MG63 (cell line): ENCODE data around the gene PDHB. TPM values are rescaled to one million over a fixed set of nuclear protein-coding genes. Genes with fewer than 3 reads are reported as not detected.
"Not testable (repeated sequence)": the region's sequence is repeated elsewhere in the genome, so short reads cannot be mapped to it uniquely, and the experiment has no call there.

ENCODE experiments used
- DNase-seq: peaks from one replicate; pipeline ENCODE4 v3.0.0-alpha.2; 2020
- H3K27me3 ChIP-seq: fragments of 250-450 bp; sonication (Bioruptor Pico); 2 replicates; pipeline ENCODE4 v1.5.1; 2020; ENCODE audit warnings: mild to moderate bottlenecking, moderate library complexity
- H3K36me3 ChIP-seq: fragments of 250-450 bp; sonication (Bioruptor Pico); 2 replicates; pipeline ENCODE4 v1.5.1; 2020; ENCODE audit warnings: mild to moderate bottlenecking, moderate library complexity
- H3K4me3 ChIP-seq: fragments of 250-450 bp; sonication (Bioruptor Pico); 2 replicates; pipeline ENCODE4 v1.5.1; 2020; ENCODE audit warnings: mild to moderate bottlenecking, moderate library complexity
- H3K9me3 ChIP-seq: fragments of 250-450 bp; sonication (Bioruptor Pico); 2 replicates; pipeline ENCODE4 v1.5.1; 2020; ENCODE audit warnings: mild to moderate bottlenecking, moderate library complexity
- total RNA-seq: library from RNA; depleted of rRNA; stranded (reverse); fragments of >200 nt; shearing (Covaris generic); gene quantifications from 2 replicates; pipeline ENCODE4 v1.2.3, GENCODE V29; 2014; ENCODE audit warnings: low replicate concordance

Gene PDHB
- total RNA-seq, 1 experiment from 2014 or later, result 106 TPM

DNA sequence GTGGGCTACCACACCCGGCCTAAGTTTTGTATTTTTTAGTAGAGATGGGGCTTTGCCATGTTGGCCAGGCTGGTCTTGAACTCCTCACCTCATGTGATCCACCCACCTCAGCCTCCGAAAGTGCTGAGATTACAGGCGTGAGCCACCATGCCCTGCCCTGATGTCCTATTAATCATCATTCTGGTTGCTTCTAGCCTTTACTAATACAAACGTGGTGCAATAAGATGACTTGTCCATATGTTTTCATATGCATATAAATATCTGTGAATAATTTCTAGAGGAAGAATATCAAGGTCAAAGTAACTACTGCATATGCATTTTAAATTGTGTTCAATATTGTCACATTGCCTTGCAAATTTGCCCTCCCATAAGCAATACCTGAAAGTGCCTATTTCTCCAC lies 25.5 kb upstream of the PDHB start:
- H3K27me3 ChIP-seq, result no peaks in the 10 kb centered on the region
- H3K9me3 ChIP-seq, result peaks cover 4% of the 10 kb centered on the region; the same call in 1 of the 2 replicates
- H3K4me3 ChIP-seq, result no peak overlapping the region
- DNase-seq, result no peak
- no peaks in the 10 kb centered on the region for H3K36me3 ChIP-seq

- Histone ChIP-seq H3K9me3 (peaks cover 4% of the 10 kb centered on the region; the same call in 1 of the 2 replicates), H3K27me3 (no peaks in the 10 kb centered on the region), H3K4me3 (no peak overlapping the region), H3K36me3 (no peaks in the 10 kb centered on the region)
- DNase-seq, result no peak
These were observed 18.5 kb upstream of the PDHB start for GRCh38 chr3:58452176-58452575.

DNA sequence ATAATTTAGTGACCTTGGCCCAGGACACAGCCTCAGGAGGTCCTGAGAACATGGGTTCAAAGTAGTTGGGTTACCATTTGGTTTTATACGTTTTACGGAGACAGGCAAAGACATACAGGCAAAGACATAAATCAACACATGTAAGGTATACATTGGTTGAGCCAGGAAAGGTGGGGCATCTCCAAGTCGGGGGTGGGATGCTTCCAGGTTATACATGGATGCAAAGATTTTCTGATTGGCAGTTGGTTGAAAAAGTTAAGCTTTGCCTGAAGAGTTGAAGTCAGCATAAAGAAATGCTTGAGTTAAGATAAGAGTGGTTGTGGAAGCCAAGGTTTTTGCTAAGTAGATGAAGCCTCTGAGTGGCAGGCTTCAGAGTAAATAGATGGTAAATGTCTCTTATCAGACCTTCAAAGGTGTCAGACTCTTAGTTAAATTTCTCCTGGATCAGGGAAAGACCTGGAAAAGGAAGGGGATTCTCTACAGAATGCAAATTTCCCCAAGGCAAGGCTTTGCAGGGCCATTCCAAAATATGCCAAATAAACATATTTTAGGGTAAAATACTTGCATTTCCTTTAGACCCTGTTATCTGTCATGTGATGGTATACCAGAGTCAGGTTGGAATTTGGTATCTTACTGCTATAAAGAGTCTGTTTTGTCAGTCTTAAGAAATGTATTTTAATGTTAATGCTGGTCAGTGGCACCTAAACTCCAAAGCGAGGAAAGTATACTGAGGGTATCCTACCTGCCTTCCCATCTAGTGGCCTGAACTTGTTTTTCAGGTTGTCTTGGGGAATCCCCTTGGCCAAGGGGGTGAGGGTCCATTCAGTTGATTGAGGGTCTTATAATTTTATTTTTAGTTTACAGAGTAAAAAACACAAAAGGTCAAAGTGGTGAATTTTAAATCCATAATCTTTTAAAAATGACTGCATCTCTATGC lies 8.2 kb upstream of the PDHB start:
- Histone ChIP-seq H3K9me3 (no peaks in the 10 kb centered on the region), H3K36me3 (no peaks in the 10 kb centered on the region), H3K27me3 (no peaks in the 10 kb centered on the region), H3K4me3 (no peak overlapping the region)
- no peak for DNase-seq

GRCh38 chr3:58440996-58441355 lies 7.3 kb upstream of the PDHB start:
- H3K9me3 ChIP-seq, H3K27me3 ChIP-seq, H3K36me3 ChIP-seq, H3K4me3 ChIP-seq, DNase-seq: not testable (repeated sequence)

DNA sequence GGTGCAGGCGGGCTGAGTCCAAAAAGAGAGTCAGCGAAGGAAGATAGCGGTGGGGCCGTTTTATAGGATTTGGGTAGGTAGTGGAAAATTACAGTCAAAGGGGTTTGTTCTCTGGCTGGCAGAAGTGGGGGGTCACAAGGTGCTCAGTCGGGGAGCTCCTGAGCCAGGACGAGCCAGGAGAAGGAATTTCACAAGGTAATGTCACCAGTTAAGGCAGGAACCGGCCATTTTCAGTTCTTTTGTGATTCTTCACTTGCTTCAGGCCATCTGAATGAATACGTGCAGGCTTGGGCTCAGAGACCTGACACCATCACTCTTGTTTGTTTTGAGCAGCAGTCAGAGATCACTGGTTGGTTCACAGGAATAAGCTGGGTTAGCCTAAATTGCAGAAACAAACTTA lies 3.6 kb upstream of the PDHB start:
- not testable (repeated sequence) for H3K36me3 ChIP-seq, H3K27me3 ChIP-seq, DNase-seq, H3K9me3 ChIP-seq, H3K4me3 ChIP-seq

DNA sequence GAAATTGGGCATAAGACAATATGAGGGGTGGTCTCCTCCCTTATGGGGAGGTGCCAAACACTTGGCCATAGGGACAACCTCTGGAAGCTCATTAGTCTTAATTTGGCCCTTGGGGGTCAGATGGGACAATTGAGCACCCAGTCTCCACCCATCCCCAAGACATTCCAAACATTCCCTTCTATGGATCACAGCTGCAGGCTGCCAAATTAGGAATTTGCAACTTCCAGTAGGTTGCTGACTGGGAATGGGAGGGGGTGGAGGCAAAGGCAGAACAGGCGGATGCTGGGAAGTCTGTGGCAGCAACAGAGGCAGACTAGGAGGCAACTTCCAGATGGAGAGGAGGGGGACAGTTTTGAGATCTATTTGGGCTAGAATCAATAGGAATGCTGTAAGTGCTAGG lies 1.4 kb upstream of the PDHB start:
- peaks cover 8% of the 10 kb centered on the region for H3K36me3 ChIP-seq
- H3K27me3 ChIP-seq, result no peaks in the 10 kb centered on the region
- no peaks in the 10 kb centered on the region for H3K9me3 ChIP-seq
- peak; percentile 74 for DNase-seq
- H3K4me3 ChIP-seq, result no peak overlapping the region

- H3K4me3 ChIP-seq, result no peak overlapping the region
- no peaks in the 10 kb centered on the region for H3K9me3 ChIP-seq
- DNase-seq, result no peak
- peaks cover 12% of the 10 kb centered on the region for H3K36me3 ChIP-seq
- H3K27me3 ChIP-seq, result no peaks in the 10 kb centered on the region
These were observed 879 bp upstream of the PDHB start for GRCh38 chr3:58434511-58434910.

- Histone ChIP-seq H3K9me3 (no peaks in the 10 kb centered on the region), H3K4me3 (peak overlapping the region; percentile 91), H3K36me3 (peaks cover 14% of the 10 kb centered on the region), H3K27me3 (no peaks in the 10 kb centered on the region)
- DNase-seq, result no peak
These were observed 504 bp upstream of the PDHB start for GRCh38 chr3:58434168-58434504.

DNA sequence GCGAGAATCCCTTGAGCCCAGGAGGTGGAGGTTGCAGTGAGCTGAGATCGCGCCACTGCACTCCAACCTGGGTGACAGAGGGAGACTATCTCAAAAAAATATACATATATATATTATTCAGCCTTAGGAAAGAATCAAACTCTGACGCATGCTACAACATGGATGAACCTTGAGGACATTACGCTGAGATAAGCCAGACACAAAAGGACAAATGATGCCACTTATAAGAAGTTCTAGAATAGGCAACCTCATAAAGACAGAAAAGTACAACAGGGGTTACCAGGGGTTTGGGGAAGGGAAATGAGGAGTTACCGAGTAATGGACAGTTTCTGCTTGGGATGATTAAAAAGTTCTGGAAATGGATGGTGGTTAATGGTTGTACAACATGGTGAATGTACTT lies 727 bp downstream of the PDHB start:
- DNase-seq, result no peak
- Histone ChIP-seq H3K4me3 (peak overlapping the region; percentile 91), H3K27me3 (no peaks in the 10 kb centered on the region), H3K9me3 (no peaks in the 10 kb centered on the region), H3K36me3 (peaks cover 26% of the 10 kb centered on the region)

DNA sequence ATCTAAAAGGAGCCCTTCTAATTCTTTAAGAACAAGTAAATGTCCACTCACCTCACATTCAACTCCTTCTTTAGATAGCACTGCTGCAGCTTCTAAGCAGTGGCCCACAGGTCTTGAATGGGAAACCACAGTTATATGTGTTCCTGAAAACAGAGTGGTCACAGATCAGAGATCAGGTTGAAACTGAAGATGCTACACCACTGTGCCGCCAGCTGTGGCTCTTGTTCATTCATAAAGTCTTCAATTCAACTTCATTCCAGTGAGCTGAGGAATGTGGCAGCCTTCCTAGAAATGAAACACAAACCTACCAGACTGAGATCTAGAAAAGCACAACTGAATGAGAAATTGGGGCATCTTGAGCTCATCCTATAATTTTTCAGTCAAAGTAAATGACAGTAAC lies 4.0 kb downstream of the PDHB start:
- H3K27me3 ChIP-seq, result no peaks in the 10 kb centered on the region
- H3K4me3 ChIP-seq, result no peak overlapping the region
- peaks cover 40% of the 10 kb centered on the region for H3K36me3 ChIP-seq
- H3K9me3 ChIP-seq, result no peaks in the 10 kb centered on the region
- DNase-seq, result no peak

GRCh38 chr3:58427661-58428361 lies 5.8 kb downstream of the PDHB start:
- DNase-seq, result no peak
- H3K27me3 ChIP-seq, result no peaks in the 10 kb centered on the region
- peaks cover 42% of the 10 kb centered on the region for H3K36me3 ChIP-seq
- H3K4me3 ChIP-seq, result no peak overlapping the region
- H3K9me3 ChIP-seq, result no peaks in the 10 kb centered on the region

DNA sequence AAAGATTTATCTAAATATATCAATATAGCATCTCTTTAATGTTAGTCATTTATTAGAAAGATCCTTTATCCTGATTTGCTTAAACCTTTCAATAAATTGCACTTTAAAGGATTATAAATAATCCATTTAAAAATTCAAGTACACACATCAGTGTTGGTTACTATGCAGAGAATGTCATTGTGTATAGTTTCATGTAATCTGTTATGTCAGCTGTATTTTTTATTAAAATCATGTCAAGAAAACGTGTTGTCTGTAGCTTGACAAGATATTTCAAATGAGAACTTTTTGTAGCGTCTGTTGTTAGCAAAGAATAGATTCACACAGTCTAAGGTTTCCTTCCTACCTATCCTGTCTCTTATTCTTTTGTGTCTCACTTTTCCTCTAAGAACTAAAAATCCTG lies 7.8 kb downstream of the PDHB start:
- no peak for DNase-seq
- peaks cover 42% of the 10 kb centered on the region for H3K36me3 ChIP-seq
- no peaks in the 10 kb centered on the region for H3K27me3 ChIP-seq
- no peak overlapping the region for H3K4me3 ChIP-seq
- H3K9me3 ChIP-seq, result no peaks in the 10 kb centered on the region

GRCh38 chr3:58424613-58425012 lies 9.0 kb downstream of the PDHB start:
- peaks cover 37% of the 10 kb centered on the region for H3K36me3 ChIP-seq
- H3K9me3 ChIP-seq, result no peaks in the 10 kb centered on the region
- DNase-seq, result no peak
- H3K27me3 ChIP-seq, result no peaks in the 10 kb centered on the region
- H3K4me3 ChIP-seq, result no peak overlapping the region

DNA sequence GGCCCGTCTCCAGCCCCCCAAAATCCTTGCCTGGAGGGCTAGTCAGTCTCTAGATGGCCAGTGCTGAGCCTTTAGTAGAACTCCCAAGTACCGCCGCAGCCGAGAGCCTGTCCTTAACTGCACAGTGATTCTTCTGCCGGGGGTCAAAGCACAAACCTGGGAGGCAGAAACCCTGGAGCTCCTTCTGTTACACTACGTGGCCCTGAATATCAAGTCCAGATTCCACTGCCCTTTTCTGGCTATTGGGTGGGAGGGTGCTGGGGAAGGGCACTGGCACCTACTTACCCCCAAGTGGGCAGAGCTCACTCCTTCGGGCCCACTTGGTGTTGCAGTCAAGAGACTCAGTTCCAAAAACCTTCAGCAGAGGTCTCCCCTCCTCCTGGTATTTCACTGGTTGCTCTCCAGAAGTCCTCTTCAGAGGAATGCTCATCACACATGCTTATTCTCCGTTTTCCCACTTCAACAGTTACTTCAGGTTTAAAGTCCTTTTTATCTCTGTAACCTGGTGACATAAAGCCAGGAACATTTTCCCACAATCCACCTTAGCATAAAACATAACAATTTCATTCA lies 10.8 kb downstream of the PDHB start:
- no peaks in the 10 kb centered on the region for H3K9me3 ChIP-seq
- H3K36me3 ChIP-seq, result peaks cover 21% of the 10 kb centered on the region
- H3K27me3 ChIP-seq, result no peaks in the 10 kb centered on the region
- no peak for DNase-seq
- H3K4me3 ChIP-seq, result no peak overlapping the region

GRCh38 chr3:58421004-58421403 lies 12.6 kb downstream of the PDHB start:
- H3K27me3 ChIP-seq, result no peaks in the 10 kb centered on the region
- no peak for DNase-seq
- H3K36me3 ChIP-seq, result peaks cover 15% of the 10 kb centered on the region
- H3K4me3 ChIP-seq, result no peak overlapping the region
- H3K9me3 ChIP-seq, result no peaks in the 10 kb centered on the region

DNA sequence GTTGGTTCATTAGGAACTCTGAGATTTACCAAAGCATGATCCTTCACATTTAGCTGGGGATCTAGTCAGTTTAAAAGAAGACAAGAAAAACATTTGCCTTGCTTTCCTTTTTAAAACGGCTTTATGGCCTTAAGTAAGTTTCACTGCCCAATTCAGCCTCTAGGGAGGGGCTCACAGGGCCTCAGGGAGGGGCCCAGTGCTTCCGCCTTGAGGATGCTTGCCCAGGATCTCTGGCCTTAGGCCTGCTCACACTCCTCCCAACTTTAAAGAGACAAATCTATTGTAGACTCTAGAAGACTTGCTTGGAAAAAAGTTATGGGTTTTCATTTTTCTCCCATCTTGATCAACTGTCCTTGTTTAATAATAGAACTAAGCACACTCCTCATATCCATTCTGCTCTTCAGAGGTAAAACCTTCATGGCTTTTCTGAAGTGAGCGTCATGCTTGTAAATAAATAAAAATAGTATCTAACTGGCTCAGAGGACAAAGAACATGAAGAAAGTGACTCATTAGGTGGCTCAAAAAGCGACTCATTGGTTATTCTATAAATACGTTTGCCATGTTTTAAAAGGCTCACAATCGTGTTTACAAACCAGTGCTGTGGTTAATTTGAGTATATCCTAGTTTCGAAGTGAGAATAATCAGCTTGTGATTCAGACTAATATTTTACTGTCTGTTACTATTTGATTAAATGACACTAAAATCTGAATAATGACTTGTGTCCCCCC lies 13.7 kb downstream of the PDHB start:
- H3K27me3 ChIP-seq, result no peaks in the 10 kb centered on the region
- no peak for DNase-seq
- H3K4me3 ChIP-seq, result no peak overlapping the region
- peaks cover 8% of the 10 kb centered on the region for H3K36me3 ChIP-seq
- no peaks in the 10 kb centered on the region for H3K9me3 ChIP-seq

GRCh38 chr3:58418227-58418626 lies 15.4 kb downstream of the PDHB start:
- no peak overlapping the region for H3K4me3 ChIP-seq
- peaks cover 8% of the 10 kb centered on the region for H3K36me3 ChIP-seq
- H3K9me3 ChIP-seq, result no peaks in the 10 kb centered on the region
- no peak for DNase-seq
- H3K27me3 ChIP-seq, result no peaks in the 10 kb centered on the region
